ENCODE measurements around the gene RPIA. TPM values are rescaled to one million over a fixed set of nuclear protein-coding genes. Genes with fewer than 3 reads are reported as not detected.

The RPIA gene
- total and polyA plus RNA-seq, 2 of the 13 experiments (the other 11 are each of a cell fraction or from before 2014, with no cell fraction given), result 13.3 to 23.9 TPM

DNA sequence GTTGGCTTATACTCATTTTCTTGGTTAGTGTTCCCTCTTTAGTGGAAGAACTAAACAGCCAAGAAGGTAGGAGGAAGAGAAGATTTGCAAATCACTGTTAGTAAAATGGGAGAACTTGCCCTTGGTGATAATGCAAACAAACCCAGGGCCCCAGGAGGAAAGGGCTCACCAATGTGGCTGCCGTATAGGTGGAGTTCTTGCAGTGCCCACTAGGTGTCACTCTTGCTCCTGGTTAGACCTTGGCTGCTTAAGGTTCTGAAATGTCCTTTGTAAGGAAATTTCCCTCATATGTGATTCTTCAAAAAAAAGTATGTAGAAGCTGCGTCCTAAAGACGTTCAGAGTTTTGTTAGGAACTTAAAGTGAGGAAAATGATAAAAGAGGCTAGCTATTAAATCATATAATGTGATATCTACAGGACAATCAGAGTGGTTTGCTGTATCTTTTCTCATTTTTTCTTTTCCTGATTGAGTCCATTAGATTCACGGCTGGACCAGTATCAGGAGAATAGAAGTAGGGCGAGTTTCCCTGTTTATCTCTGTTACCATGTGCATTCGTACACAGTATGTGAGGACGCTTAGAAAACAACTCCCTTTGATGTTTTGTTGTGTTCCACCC lies 48.6 kb downstream of the RPIA start:
- ChIA-PET CTCF (ENCODE audit: low intra/inter-chr PET ratio, low total read pairs) (interaction anchor here (0.9 to 1.3 kb wide), 2 partner anchors 149 to 179 kb away, joined by 3 to 4 read pairs; no protein-coding TSS in a partner anchor), POLR2A (no interaction called here)
- Histone ChIP-seq H3K9me3 (ENCODE audit: low read length) (no peaks in the 10 kb centered on the region), H3K4me2 (ENCODE audit: low read depth, low read length) (no peak overlapping the region), H3K9ac (ENCODE audit: insufficient read depth, low read depth, low read length) (no peak overlapping the region), H3K4me3 (replicated peaks in 1 of 3; ENCODE audit: insufficient read depth in 1 of 3, low read depth in 2 of 3, low read length in 3 of 3) (no peak overlapping the region), H2AFZ (ENCODE audit: low read length) (no peak overlapping the region), H3K36me3 (replicated peaks in 1 of 2; ENCODE audit: control insufficient read depth in 1 of 2, insufficient read depth in 2 of 2, low read length in 2 of 2) (peaks cover 16 to 73% of the 10 kb centered on the region in 2 experiments), H3K79me2 (ENCODE audit: insufficient read depth, low read length) (no peaks in the 10 kb centered on the region), H3K27ac (ENCODE audit: extremely low read length, insufficient read depth, low read length) (no peak overlapping the region), H4K20me1 (ENCODE audit: insufficient read depth, low read length) (no peaks in the 10 kb centered on the region), H3K27me3 (ENCODE audit: control insufficient read depth in 1 of 2, insufficient read depth in 2 of 2, low read length in 2 of 2) (no peaks in the 10 kb centered on the region), H3K4me1 (ENCODE audit: insufficient read depth, low read length) (peaks cover 9% of the 10 kb centered on the region)
- ATAC-seq (peak; percentile 96), FAIRE-seq (peak; percentile 93), DNase-seq (ENCODE audit: low spot score) (peak; percentile 70)
- intact Hi-C loops (cut with micrococcal nuclease; ENCODE audit: unreplicated experiment), result loop anchor here (1.0 kb wide), 2 partner anchors 91 to 179 kb away; no protein-coding TSS in a partner anchor
- no TSS peak for BruUV-seq (replicated peaks)
- 41% methylated on average over 7 of the region's 7 CpGs for WGBS (ENCODE audit: low lambda C conversion rate)
- in situ Hi-C loops (cut with HindIII; ENCODE audit: extremely low pct_ligation_motif_present, low pct_unique_long_range_greater_than_20kb), result no loop called here
- TF ChIP-seq ATF1 (CRISPR knock-in tag; IDR thresholded peaks at IDR 0.05) (no peak), ZNF124 (CRISPR knock-in tag; IDR thresholded peaks at IDR 0.05) (0 out of 2 replicates have a peak, but pooled peaks have one; percentile 32), ZNF17 (CRISPR knock-in tag; IDR thresholded peaks at IDR 0.05) (no peak), THAP11 (CRISPR knock-in tag; IDR thresholded peaks at IDR 0.05) (0 out of 2 replicates have a peak, but pooled peaks have one; percentile 40), SMC3 (IDR thresholded peaks at IDR 0.05; ENCODE audit: low read length) (peak; percentile 56), STAG1 (CRISPR knock-in tag; IDR thresholded peaks at IDR 0.05) (peak; percentile 60), ZMYM4 (CRISPR knock-in tag; IDR thresholded peaks at IDR 0.05) (peak; percentile 28; the same call in 1 of the 2 replicates), XRCC5 (optimal IDR thresholded peaks at IDR 0.05; ENCODE audit: low read length) (peak; percentile 54), POGZ (CRISPR knock-in tag; IDR thresholded peaks at IDR 0.05) (0 out of 2 replicates have a peak, but pooled peaks have one; percentile 25), MAZ (IDR thresholded peaks at IDR 0.05; ENCODE audit: borderline replicate concordance, low read depth, low read length) (no peak), MAZ (CRISPR knock-in tag; IDR thresholded peaks at IDR 0.05; ENCODE audit: low read depth) (no peak), RAD21 (CRISPR knock-in tag; IDR thresholded peaks at IDR 0.05) (peak; percentile 61; the same call in 1 of the 2 replicates)
- TF ChIP-seq, protein P1, sequence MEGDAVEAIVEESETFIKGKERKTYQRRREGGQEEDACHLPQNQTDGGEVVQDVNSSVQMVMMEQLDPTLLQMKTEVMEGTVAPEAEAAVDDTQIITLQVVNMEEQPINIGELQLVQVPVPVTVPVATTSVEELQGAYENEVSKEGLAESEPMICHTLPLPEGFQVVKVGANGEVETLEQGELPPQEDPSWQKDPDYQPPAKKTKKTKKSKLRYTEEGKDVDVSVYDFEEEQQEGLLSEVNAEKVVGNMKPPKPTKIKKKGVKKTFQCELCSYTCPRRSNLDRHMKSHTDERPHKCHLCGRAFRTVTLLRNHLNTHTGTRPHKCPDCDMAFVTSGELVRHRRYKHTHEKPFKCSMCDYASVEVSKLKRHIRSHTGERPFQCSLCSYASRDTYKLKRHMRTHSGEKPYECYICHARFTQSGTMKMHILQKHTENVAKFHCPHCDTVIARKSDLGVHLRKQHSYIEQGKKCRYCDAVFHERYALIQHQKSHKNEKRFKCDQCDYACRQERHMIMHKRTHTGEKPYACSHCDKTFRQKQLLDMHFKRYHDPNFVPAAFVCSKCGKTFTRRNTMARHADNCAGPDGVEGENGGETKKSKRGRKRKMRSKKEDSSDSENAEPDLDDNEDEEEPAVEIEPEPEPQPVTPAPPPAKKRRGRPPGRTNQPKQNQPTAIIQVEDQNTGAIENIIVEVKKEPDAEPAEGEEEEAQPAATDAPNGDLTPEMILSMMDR (CRISPR knock-in tag; IDR thresholded peaks at IDR 0.05), result peak; percentile 92

Measured in HepG2 (cell line).